Heart left ventricle (tissue), 16 donors: Measurements from ENCODE around the gene ZMYM2. TPM values are rescaled to one million over a fixed set of nuclear protein-coding genes. Genes with fewer than 3 reads are reported as not detected.

Experiments used
- ATAC-seq, 4 donors: fragments of 200-7000 bp; cut with Tn5 transposase; one replicate each; pipeline ENCODE4 v1.9.1; 2020 to 2022; ENCODE audit warnings: moderate library complexity in 4 of 4, mild to moderate bottlenecking in 3 of 4, moderate number of reproducible peaks in 1 of 4
- DNase-seq, 5 donors: peaks; one replicate each; pipeline ENCODE4 v3.0.0-alpha.2; 2020
- H3K27ac ChIP-seq, 12 donors: fragments of 200-600 bp; sonication (generic) in 4 of 12; one replicate each; pipeline versions ENCODE4 v1.5.0 to v1.8.0; 2016 to 2022; ENCODE audit warnings: mild to moderate bottlenecking in 2 of 12
- H3K27me3 ChIP-seq, 9 donors: fragments of 200-600 bp; sonication (generic) in 2 of 9; one replicate each; pipeline versions ENCODE4 v1.5.1 to v1.8.0; 2016 to 2022; ENCODE audit warnings: mild to moderate bottlenecking in 3 of 9
- H3K36me3 ChIP-seq, 9 donors: fragments of 200-600 bp; sonication (generic) in 2 of 9; one replicate each; pipeline versions ENCODE4 v1.5.0 to v1.8.0; 2018 to 2022; ENCODE audit warnings: mild to moderate bottlenecking in 2 of 9
- H3K4me1 ChIP-seq, 12 donors: fragments of 200-600 bp; sonication (generic) in 4 of 12; one replicate each; pipeline versions ENCODE4 v1.5.0 to v1.8.0; 2016 to 2022; ENCODE audit warnings: mild to moderate bottlenecking in 3 of 12
- H3K4me3 ChIP-seq, 12 donors: fragments of 200-600 bp; sonication (generic) in 4 of 12; one replicate each; pipeline versions ENCODE4 v1.5.0 to v1.8.0; 2017 to 2022; ENCODE audit warnings: mild to moderate bottlenecking in 9 of 12, moderate library complexity in 4 of 12
- H3K9me3 ChIP-seq, 12 donors: fragments of 200-600 bp; sonication (generic) in 4 of 12; one replicate each; pipeline versions ENCODE4 v1.5.0 to v1.8.0; 2016 to 2022; ENCODE audit warnings: mild to moderate bottlenecking in 1 of 12
- POLR2A ChIP-seq, 2 donors: fragments of 450-650 bp; IDR thresholded peaks; one replicate each; pipeline ENCODE4 v1.6.1; 2017; ENCODE audit warnings: antibody characterized with exemption in 2 of 2, mild to moderate bottlenecking in 2 of 2, moderate library complexity in 2 of 2
- WGBS, 4 donors: extraction: QIAGEN DNeasy Blood & Tissue Kit in 2 of 4; methylation state at CpG; one replicate each; pipeline versions ENCODE4 v1.1.5 to v1.1.7; 2013 to 2018; 5-methylcytosine and 5-hydroxymethylcytosine counted together
- intact Hi-C, 10 donors: fragments of 100-400 bp; cut with DNase I; formaldehyde crosslinking; loops; one replicate each; pipeline versions ENCODE4 v1.11.1 to v1.14.2; 2022
- polyA plus RNA-seq, 2 donors: library from polyadenylated mRNA; stranded (reverse); fragments of 200-250 nt; gene quantifications; one replicate each; pipeline ENCODE4 v1.2.3, GENCODE V29; 2013
- total RNA-seq, 9 donors: library from RNA; depleted of rRNA in 2 of 9; stranded (reverse); fragments of >200 nt in 2 of 9; fragmentation: NEBNext Ultra II Directional in 3 of 9; extraction: Animal tissue kit (Norgen Biotek cat#: 25700) in 3 of 9; gene quantifications; one replicate each; pipeline versions ENCODE4 v1.1.0 to v1.2.4, GENCODE V29; 2016 to 2023
- TF ChIP-seq, protein P1 (sequence below), 12 donors: fragments of 200-600 bp; sonication (generic) in 4 of 12; IDR thresholded peaks; one replicate each; pipeline versions ENCODE4 v1.5.0 to v1.8.0; 2018 to 2022; ENCODE audit warnings: antibody characterized with exemption in 12 of 12, mild to moderate bottlenecking in 5 of 12
- donor health status: ischemic (EF 13 %, LVEDD 7.1; RV severe dilation, severe dysfunction).
- donor health status: healthy with polysubstance abuse.
- donor health status: DM: no; HTN: yes; CAD: no.
- donor health status: DM: no; HTN: no; CAD: no.
- donor health status: ischemic (EF 25% LVEDD 6.9; RV normal size, moderate dysfunction).
- donor health status: ischemic (EF 25% LVEDD 5.7; RV mildly dilated, moderate dysfunction).
- donor health status: healthy.
- donor health status: DM: yes; HTN: yes; CAD: no.
- donor health status: ischemic (EF 35%, LVEDD 5.7; RV mildly dilated, moderate dysfunction).
- donor health status: nonischemic (EF 11% LVEDD 7.7; RV severe dilation, severe dysfunction).
- donor health status: DM: yes; HTN: yes; CAD: no.
- donor health status: PGD.
- donor health status: ischemic (EF 29% LVEDD 5.4; RV normal size, mild dysfunction).
- donor health status: nonischemic (EF 23%, LVEDD 6.1; RV moderate dilation, normal function).

The ZMYM2 gene
- total and polyA plus RNA-seq, 11 donors, result 11.2 to 69.3 (median 51.9) TPM

DNA sequence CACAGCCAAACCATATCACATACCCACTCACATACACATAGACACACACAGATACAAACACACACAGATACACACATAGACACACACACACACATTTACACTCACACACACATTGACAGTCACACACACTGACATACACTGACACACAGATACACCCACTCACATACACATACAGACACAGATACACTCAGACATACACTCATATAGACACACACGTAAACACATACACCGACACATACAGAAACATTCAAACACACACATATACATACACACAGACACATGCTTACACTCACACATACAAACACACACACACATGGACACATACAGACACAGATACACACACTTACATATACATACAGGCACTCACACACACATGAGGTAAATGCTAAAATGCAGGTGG is 172.1 kb downstream of the ZMYM2 start:
- H3K27me3 ChIP-seq, result peaks cover 0 to 26% (median 12%) of the 10 kb centered on the region in 9 donors
- no peaks in the 10 kb centered on the region for H3K36me3 ChIP-seq

DNA sequence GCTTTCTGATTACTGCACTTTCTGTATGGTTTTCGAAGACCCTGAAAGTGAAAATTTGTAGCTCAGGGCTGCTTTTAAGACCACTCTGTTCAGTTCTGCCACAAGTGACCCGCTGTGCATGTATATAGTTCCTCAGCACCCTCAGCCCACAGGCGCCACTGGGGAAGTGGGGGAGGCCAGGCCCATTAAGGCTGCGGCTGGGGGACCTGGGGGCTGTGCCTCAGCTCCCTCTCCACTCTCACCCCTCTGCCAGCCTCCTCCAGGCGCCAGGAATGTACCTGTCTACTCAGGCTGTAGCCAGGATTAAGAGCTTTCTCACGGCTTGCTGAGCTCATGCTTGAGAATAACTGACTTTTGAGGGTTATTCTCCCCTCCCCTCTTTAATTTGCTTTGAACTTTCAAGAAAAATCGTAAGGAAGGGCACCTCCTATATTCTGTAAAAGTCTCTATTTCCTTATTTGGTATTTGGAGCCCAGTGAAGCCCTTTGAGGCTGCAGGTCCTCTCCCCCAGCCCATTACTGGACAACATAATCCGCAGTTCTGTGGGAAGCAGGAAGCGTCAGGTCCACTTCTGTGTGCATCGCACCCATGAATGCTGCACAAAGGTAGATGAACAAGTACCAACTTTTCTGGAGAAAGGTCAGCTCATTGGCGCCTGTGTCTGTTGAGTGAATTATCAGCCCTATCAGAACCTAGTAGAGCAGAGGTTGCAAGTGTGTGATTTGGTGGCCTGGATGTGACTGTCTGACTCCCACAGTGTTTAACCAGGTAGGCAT is 172.7 kb downstream of the ZMYM2 start:
- Histone ChIP-seq H3K27ac (peak overlapping the region in 1 of 12 donors; percentile 18), H3K9me3 (no peaks in the 10 kb centered on the region), H3K27me3 (peaks cover 0 to 32% (median 14%) of the 10 kb centered on the region in 9 donors), H3K4me1 (peaks cover 0 to 33% (median 14%) of the 10 kb centered on the region in 12 donors), H3K36me3 (no peaks in the 10 kb centered on the region), H3K4me3 (no peak overlapping the region)
- DNase-seq (no peak), ATAC-seq (peak in 1 of 4 donors; percentile 4)
- no peak for TF ChIP-seq POLR2A (IDR thresholded peaks at IDR 0.05)
- TF ChIP-seq, protein P1, sequence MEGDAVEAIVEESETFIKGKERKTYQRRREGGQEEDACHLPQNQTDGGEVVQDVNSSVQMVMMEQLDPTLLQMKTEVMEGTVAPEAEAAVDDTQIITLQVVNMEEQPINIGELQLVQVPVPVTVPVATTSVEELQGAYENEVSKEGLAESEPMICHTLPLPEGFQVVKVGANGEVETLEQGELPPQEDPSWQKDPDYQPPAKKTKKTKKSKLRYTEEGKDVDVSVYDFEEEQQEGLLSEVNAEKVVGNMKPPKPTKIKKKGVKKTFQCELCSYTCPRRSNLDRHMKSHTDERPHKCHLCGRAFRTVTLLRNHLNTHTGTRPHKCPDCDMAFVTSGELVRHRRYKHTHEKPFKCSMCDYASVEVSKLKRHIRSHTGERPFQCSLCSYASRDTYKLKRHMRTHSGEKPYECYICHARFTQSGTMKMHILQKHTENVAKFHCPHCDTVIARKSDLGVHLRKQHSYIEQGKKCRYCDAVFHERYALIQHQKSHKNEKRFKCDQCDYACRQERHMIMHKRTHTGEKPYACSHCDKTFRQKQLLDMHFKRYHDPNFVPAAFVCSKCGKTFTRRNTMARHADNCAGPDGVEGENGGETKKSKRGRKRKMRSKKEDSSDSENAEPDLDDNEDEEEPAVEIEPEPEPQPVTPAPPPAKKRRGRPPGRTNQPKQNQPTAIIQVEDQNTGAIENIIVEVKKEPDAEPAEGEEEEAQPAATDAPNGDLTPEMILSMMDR (IDR thresholded peaks at IDR 0.05), result no peak
- WGBS, 4 donors, result 60 to 63% (median 62%) methylated on average over 11 of the region's 11 CpGs
- intact Hi-C loops, result no loop called here

More for the DNA sequence above, 172.1 kb downstream of the ZMYM2 start:
- Histone ChIP-seq H3K4me3 (no peak overlapping the region), H3K4me1 (peaks cover 0 to 39% (median 20%) of the 10 kb centered on the region in 12 donors), H3K9me3 (no peaks in the 10 kb centered on the region), H3K27ac (no peak overlapping the region)
- TF ChIP-seq POLR2A (IDR thresholded peaks at IDR 0.05), result no peak
- TF ChIP-seq, protein P1 (IDR thresholded peaks at IDR 0.05), result no peak
- intact Hi-C loops, result no loop called here
- DNase-seq, result no peak
- ATAC-seq, result no peak
- 73 to 99% (median 91%) methylated on average over 2 of the region's 2 CpGs for whole genome bisulfite sequencing, 4 donors

DNA sequence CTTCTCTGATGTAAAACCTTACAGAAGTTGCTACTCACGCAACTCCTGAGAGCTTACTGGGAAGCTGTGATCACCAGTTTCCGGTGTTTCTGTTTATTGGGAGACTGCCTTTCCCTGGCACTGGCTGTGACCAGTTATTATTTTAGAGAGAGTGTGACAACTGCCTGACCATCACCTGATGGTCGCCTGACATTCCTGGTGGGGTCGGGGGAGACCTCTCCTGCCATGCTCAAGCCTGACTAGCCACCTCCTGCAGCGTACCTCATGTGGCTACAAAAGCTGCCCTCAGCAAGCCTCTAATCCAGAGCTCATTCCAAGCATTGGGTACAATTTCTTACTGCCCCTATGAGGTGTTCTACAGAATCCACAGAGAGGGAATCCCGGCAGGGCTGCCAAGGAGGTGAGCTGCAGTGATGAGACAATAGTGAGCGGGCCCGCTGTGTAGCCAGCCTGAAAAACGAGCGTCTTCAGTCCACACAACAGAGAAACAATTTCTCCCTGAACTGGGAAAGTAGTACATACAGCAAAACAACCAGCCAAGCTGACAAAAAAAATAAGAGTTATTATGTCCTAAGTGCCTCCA is 173.6 kb downstream of the ZMYM2 start:
- Histone ChIP-seq H3K9me3 (no peaks in the 10 kb centered on the region), H3K4me1 (peaks cover 0 to 26% (median 12%) of the 10 kb centered on the region in 12 donors), H3K4me3 (no peak overlapping the region), H3K36me3 (no peaks in the 10 kb centered on the region), H3K27me3 (peaks cover 0 to 41% (median 14%) of the 10 kb centered on the region in 9 donors), H3K27ac (peak overlapping the region in 1 of 12 donors; percentile 18)
- 79 to 83% (median 81%) methylated on average over 7 to 10 of the region's 10 CpGs for WGBS, 4 donors
- intact Hi-C loops, result no loop called here
- no peak for ATAC-seq
- no peak for DNase-seq
- no peak for TF ChIP-seq POLR2A (IDR thresholded peaks at IDR 0.05)
- TF ChIP-seq, protein P1 (IDR thresholded peaks at IDR 0.05), result no peak

DNA sequence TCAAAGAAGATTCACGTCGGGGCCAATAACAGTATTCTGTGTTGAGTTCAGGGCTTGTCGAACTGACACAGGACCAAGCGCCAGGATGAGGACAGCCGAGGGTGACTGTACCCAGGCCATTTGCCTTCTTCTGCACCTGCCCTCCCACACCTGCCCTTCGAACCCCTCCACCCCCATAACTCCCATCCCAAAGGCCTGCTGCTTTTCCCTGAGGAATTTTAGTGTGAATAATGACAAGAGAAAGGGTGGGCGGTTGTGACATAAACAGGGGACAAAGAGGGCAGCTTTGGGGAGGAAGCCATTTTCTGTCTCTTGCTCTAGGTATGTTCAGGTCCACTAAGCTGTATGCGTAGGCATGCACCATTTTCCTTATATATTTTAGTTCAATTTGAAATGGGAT is 176.2 kb downstream of the ZMYM2 start:
- DNase-seq (no peak), ATAC-seq (no peak)
- H3K4me1 ChIP-seq, result peaks cover 0 to 28% (median 6%) of the 10 kb centered on the region in 12 donors
- H3K27me3 ChIP-seq, result peaks cover 0 to 42% (median 8%) of the 10 kb centered on the region in 9 donors
- H3K27ac ChIP-seq, result no peak overlapping the region
- H3K36me3 ChIP-seq, result no peaks in the 10 kb centered on the region
- no peak for TF ChIP-seq POLR2A (IDR thresholded peaks at IDR 0.05)
- H3K4me3 ChIP-seq, result no peak overlapping the region
- H3K9me3 ChIP-seq, result no peaks in the 10 kb centered on the region
- 78 to 92% (median 83%) methylated on average over 8 of the region's 8 CpGs for WGBS, 4 donors
- intact Hi-C loops, result no loop called here
